Lower lobe of right lung (tissue), 2 donors: ENCODE data around the gene SEC24B. TPM values are rescaled to one million over a fixed set of nuclear protein-coding genes. Genes with fewer than 3 reads are reported as not detected.
"Not testable (repeated sequence)": the region's sequence is repeated elsewhere in the genome, so short reads cannot be mapped to it uniquely, and the experiment has no call there.

ENCODE experiments used
- ATAC-seq, 2 donors: fragments of 200-7000 bp; cut with Tn5 transposase; one replicate each; pipeline ENCODE4 v1.9.1; 2020 to 2022; ENCODE audit warnings: mild to moderate bottlenecking in 2 of 2, moderate library complexity in 2 of 2
- DNase-seq: peaks from one replicate; pipeline ENCODE4 v3.0.0-alpha.2; 2020
- H3K27ac ChIP-seq: fragments of 200-600 bp; one replicate; pipeline ENCODE4 v1.8.0; 2022
- H3K27me3 ChIP-seq: fragments of 200-600 bp; one replicate; pipeline ENCODE4 v1.8.0; 2022; ENCODE audit warnings: low read depth
- H3K36me3 ChIP-seq: fragments of 200-600 bp; one replicate; pipeline ENCODE4 v1.8.0; 2022; ENCODE audit warnings: mild to moderate bottlenecking
- H3K4me1 ChIP-seq: fragments of 200-600 bp; one replicate; pipeline ENCODE4 v1.8.0; 2022
- H3K4me3 ChIP-seq: fragments of 200-600 bp; one replicate; pipeline ENCODE4 v1.8.0; 2022; ENCODE audit warnings: mild to moderate bottlenecking
- H3K9me3 ChIP-seq: fragments of 200-600 bp; one replicate; pipeline ENCODE4 v1.8.0; 2022
- intact Hi-C: fragments of 100-400 bp; cut with DNase I; formaldehyde crosslinking; loops from one replicate; pipeline ENCODE4 v1.11.0; 2022
- total RNA-seq: library from RNA; stranded (reverse); fragmentation: NEBNext Ultra II Directional; extraction: Animal tissue kit (Norgen Biotek cat#: 25700); gene quantifications from one replicate; pipeline ENCODE4 v1.2.1, GENCODE V29; 2021
- TF ChIP-seq, protein P1 (sequence below): fragments of 200-600 bp; IDR thresholded peaks from one replicate; pipeline ENCODE4 v1.8.0; 2022; ENCODE audit warnings: antibody characterized with exemption, mild to moderate bottlenecking
- donor health status: DM: no; HTN: yes; CAD: no; lungs with severe emphysema.

SEC24B gene
- total RNA-seq, 1 donor from 2014 or later, result 35.0 TPM

DNA sequence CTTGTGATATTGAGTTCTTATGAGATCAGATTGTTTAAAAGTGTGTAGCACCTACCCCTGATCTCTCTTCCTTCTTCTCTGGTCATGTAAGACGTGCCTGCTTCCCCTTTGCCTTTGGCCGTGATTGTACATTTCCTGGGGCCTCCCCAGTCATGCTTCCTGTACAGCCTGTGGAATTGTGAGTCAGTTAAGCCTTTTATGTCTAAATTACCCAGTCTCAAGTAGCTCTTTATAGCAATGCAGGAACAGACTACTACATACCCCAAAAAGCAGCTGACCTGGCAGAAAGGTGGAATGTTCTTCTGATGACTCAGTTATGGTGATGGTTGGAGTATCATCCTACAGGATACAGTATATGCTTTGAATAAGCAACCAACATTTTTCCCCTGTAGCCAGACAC is 115.0 kb downstream of the SEC24B start:
- ATAC-seq, result peak; percentile 74 to 77
- H3K36me3 ChIP-seq, result peaks cover 10% of the 10 kb centered on the region
- intact Hi-C loops, result no loop called here
- H3K27ac ChIP-seq, result peak overlapping the region; percentile 36
- H3K4me3 ChIP-seq, result no peak overlapping the region
- TF ChIP-seq, protein P1, sequence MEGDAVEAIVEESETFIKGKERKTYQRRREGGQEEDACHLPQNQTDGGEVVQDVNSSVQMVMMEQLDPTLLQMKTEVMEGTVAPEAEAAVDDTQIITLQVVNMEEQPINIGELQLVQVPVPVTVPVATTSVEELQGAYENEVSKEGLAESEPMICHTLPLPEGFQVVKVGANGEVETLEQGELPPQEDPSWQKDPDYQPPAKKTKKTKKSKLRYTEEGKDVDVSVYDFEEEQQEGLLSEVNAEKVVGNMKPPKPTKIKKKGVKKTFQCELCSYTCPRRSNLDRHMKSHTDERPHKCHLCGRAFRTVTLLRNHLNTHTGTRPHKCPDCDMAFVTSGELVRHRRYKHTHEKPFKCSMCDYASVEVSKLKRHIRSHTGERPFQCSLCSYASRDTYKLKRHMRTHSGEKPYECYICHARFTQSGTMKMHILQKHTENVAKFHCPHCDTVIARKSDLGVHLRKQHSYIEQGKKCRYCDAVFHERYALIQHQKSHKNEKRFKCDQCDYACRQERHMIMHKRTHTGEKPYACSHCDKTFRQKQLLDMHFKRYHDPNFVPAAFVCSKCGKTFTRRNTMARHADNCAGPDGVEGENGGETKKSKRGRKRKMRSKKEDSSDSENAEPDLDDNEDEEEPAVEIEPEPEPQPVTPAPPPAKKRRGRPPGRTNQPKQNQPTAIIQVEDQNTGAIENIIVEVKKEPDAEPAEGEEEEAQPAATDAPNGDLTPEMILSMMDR, result no peak
- H3K4me1 ChIP-seq, result no peaks in the 10 kb centered on the region
- no peaks in the 10 kb centered on the region for H3K9me3 ChIP-seq
- no peaks in the 10 kb centered on the region for H3K27me3 ChIP-seq
- DNase-seq, result no peak

DNA sequence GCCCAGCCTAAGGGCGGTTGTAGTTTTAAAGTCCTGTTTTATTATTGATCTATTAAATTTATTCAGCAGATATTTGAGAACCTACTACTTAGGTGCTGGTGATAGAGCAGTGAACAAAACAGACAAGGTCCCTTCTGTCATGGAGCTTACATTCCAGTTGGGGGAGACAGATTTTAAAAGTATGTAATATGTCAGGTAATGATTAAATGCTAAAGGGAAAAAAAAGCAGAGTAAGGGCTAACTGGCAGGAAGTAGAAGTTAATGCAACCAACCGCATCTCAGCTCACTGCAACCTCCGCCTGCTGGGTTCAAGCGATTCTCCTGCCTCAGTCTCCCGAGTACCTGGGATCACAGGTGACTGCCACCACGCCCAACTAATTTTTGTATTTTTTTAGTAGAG is 118.6 kb downstream of the SEC24B start:
- Histone ChIP-seq H3K27ac (no peak overlapping the region), H3K4me1 (no peaks in the 10 kb centered on the region), H3K36me3 (no peaks in the 10 kb centered on the region), H3K9me3 (no peaks in the 10 kb centered on the region), H3K4me3 (no peak overlapping the region), H3K27me3 (no peaks in the 10 kb centered on the region)
- TF ChIP-seq, protein P1, result no peak
- intact Hi-C loops, result no loop called here
- ATAC-seq (no peak), DNase-seq (no peak)

- DNase-seq, result no peak
- no peak overlapping the region for H3K27ac ChIP-seq
- H3K27me3 ChIP-seq, result no peaks in the 10 kb centered on the region
- H3K9me3 ChIP-seq, result no peaks in the 10 kb centered on the region
- H3K4me1 ChIP-seq, result no peaks in the 10 kb centered on the region
- no peak overlapping the region for H3K4me3 ChIP-seq
- intact Hi-C loops, result no loop called here
- no peaks in the 10 kb centered on the region for H3K36me3 ChIP-seq
- TF ChIP-seq, protein P1, result no peak
- no peak for ATAC-seq
Observed at GRCh38 chr4:109553130-109553529, 119.5 kb downstream of the SEC24B start.

GRCh38 chr4:109554971-109555370 is 121.4 kb downstream of the SEC24B start:
- no peaks in the 10 kb centered on the region for H3K27me3 ChIP-seq
- ATAC-seq (no peak), DNase-seq (no peak)
- no peaks in the 10 kb centered on the region for H3K9me3 ChIP-seq
- intact Hi-C loops, result no loop called here
- TF ChIP-seq, protein P1, result no peak
- H3K27ac ChIP-seq, result no peak overlapping the region
- no peak overlapping the region for H3K4me3 ChIP-seq
- H3K4me1 ChIP-seq, result peaks cover 4% of the 10 kb centered on the region
- no peaks in the 10 kb centered on the region for H3K36me3 ChIP-seq

GRCh38 chr4:109557433-109557832 is 123.8 kb downstream of the SEC24B start:
- TF ChIP-seq, protein P1, result no peak
- H3K36me3 ChIP-seq, result no peaks in the 10 kb centered on the region
- no peaks in the 10 kb centered on the region for H3K27me3 ChIP-seq
- intact Hi-C loops, result no loop called here
- no peak overlapping the region for H3K4me3 ChIP-seq
- peaks cover 13% of the 10 kb centered on the region for H3K4me1 ChIP-seq
- ATAC-seq (no peak), DNase-seq (no peak)
- no peak overlapping the region for H3K27ac ChIP-seq
- no peaks in the 10 kb centered on the region for H3K9me3 ChIP-seq

DNA sequence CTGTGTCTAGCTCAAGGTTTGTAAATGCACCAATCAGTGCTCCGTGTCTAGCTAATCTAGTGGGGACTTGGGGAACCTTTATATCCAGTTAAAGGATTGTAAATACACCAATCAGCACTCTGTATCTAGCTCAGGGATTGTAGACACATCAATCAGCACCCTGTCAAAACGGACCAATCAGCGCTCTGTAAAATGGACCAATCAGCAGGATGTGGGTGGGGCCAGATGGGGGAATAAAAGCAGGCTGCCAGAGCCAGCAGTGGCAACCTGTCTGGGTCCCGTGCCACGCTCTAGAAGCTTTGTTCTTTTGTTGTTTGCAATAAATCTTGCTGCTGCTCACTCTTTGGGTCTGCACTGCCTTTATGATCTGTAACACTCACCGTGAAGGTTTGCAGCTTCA is 124.5 kb downstream of the SEC24B start:
- H3K4me3 ChIP-seq, DNase-seq, H3K36me3 ChIP-seq, ATAC-seq, H3K27ac ChIP-seq, H3K9me3 ChIP-seq, H3K27me3 ChIP-seq, intact Hi-C loops: not testable (repeated sequence)
- H3K4me1 ChIP-seq, result peaks cover 13% of the 10 kb centered on the region
